GM18951 (cell line): ENCODE data around the gene C15orf62.

Experiments used
- POLR2A ChIP-seq: IDR thresholded peaks from 4 replicates; pipeline ENCODE4 v1.6.1; 2011; ENCODE audit warnings: mild to moderate bottlenecking; ENCODE audit not compliant: insufficient read length, insufficient read depth; ENCODE audit errors: extremely low read depth
- in situ Hi-C: fragments of 300-500 bp; cut with MboI; formaldehyde crosslinking; loops from one replicate; pipeline ENCODE4 v1.12.0; 2022; ENCODE audit warnings: low sequenced_read_pairs, mixed read lengths, inconsistent platforms; ENCODE audit not compliant: unreplicated experiment

Gene C15orf62

GRCh38 chr15:40769274-40770146 lies at the start of gene C15orf62:
Gene C15orf62 (plus strand): TSS chr15:40769980. CDS start chr15:40770496, 516 bp downstream.
- peak; percentile 31 for TF ChIP-seq POLR2A
- in situ Hi-C loops = no loop called here

GRCh38 chr15:40721701-40722100 lies 48.1 kb upstream of the C15orf62 start:
- TF ChIP-seq POLR2A = no peak
- in situ Hi-C loops = no loop called here

DNA sequence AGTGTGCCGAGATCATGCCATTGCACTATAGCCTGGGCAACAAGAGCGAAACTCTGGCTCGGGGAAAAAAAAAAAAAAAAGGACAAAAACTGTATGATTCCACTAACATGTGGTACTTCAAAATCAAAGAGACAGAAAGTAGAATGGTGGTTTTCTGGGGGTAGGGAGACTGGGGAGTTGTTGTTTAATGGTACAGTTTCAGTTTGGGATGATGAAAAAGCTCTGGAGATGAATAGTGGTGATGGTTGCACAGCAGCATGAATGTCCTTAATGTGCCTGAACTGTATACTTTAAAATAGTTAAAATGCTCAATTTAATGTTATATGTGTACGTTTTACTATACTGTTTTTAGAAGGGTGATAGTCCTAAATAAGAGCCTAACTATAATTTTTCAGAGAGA lies 47.4 kb upstream of the C15orf62 start:
- no peak for TF ChIP-seq POLR2A
- in situ Hi-C loops = no loop called here

DNA sequence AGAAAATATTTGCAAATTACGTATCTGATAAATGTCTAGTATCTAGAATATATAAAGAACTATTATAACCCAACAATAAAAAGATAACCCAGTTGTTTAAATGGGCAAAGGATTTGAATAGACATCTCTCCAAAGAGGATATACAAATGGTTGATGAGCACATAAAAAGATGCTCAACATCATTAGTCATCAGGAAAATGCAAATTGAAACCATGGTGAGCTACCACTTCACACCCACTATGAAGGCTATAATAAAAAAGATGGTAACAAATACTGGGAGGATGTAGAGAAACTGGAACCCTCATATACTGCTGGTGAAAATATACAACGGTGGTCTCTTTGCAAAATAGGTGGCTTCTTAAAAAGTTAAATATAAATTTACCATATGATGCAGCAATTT lies 46.8 kb upstream of the C15orf62 start:
- TF ChIP-seq POLR2A = no peak
- in situ Hi-C loops = no loop called here

DNA sequence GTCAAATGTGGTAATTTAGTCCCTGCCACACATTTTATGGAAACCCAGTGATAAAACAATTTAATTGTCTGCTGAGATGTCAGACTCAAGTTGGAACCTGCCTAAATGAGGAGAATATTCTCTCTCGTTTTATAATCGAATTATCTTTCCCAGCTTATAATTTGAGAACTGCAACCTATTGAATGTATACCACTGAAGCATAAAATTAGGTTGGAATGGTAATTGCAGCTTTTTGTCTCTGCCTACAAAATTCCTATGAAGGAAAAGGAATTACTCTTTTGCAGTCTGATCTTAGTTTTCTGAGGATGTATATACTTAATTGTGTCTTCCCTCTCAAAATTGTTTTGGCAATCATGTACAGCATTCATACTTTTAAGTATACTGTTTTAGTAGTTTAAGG lies 45.9 kb upstream of the C15orf62 start:
- in situ Hi-C loops = no loop called here
- TF ChIP-seq POLR2A = no peak

DNA sequence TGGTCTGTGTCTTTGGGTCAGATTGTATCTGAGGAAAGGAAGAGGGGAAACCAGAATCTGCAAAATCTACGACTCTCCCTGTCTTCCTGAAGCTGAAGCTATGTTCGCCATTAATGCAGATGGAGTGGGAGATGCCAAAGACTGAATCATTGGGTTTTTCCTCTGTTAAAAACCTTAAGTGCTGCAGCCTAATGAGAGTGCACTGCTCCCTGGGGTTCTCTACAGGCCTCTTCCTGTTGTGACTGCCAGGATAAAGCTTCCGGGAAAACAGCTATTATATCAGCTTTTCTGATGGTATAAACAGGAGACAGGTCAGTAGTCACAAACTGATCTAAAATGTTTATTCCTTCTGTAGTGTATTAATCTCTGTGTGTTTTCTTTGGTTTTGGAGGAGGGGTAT lies 38.7 kb upstream of the C15orf62 start:
- TF ChIP-seq POLR2A = no peak
- in situ Hi-C loops = no loop called here

GRCh38 chr15:40736575-40736974 lies 33.2 kb upstream of the C15orf62 start:
- no peak for TF ChIP-seq POLR2A
- in situ Hi-C loops = no loop called here

DNA sequence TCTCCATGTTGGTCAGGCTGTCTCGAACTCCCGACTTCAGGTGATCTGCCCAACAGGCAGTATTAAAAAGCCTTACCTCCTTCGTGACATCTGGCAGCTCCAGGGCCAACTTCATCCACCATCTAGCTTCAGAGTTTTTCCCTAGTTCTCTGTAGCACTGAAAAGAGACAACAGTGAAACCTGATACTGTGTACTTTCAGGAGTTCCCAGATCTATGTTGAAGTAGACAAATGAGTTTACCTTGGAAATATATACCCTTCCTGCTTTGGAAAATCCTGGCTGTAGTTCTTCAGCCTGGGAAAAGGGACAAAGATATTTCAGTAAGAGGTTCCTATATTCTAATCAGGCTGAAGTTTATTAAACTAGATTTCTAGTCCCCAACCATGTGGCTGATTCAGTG lies 32.7 kb upstream of the C15orf62 start:
- in situ Hi-C loops = no loop called here
- TF ChIP-seq POLR2A = no peak

GRCh38 chr15:40739047-40739446 lies 30.7 kb upstream of the C15orf62 start:
- TF ChIP-seq POLR2A = no peak
- in situ Hi-C loops = no loop called here

DNA sequence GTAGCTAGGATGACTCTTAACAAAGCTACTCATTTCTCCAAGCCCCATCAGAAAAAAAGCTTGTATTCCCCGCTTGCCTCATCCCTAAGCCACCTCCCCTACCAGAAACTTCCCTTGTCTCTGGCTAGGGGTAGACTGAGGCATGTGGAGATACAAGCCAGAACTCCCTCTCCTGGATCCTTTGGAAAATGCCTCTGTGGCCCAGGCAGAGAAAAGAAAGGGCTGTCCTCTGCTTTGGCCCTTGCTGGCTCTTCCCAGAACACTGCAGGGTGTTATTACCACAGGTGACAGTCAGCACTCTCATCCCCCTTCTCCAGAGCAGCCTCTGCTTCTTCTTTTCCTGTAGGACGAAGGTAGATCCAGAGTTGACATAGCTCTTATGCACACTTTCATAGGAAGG lies 29.9 kb upstream of the C15orf62 start:
- in situ Hi-C loops = no loop called here
- TF ChIP-seq POLR2A = no peak

DNA sequence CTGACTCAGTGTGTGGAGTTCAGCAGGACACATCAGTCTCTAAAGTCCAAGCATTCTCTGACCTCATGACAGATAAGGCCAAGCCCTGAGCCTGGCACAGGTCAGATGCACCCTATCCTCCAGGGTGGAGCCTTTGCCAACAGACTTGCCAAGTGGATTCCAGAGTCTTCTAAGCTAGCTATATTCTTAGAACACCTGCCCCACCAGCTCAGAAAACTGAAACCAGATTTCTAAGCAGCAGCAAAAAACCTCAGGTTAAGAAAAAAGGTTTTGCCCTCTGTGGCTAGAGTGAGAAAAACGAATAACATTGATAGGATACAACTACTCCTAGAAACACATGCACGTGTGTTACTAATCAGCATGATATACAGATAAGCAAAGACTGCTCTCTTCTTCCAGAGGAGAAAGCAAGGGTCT lies 26.3 kb upstream of the C15orf62 start:
- in situ Hi-C loops = no loop called here
- TF ChIP-seq POLR2A = no peak

- peak; percentile 12 for TF ChIP-seq POLR2A
- in situ Hi-C loops = no loop called here
Measured at GRCh38 chr15:40743921-40744814, 25.6 kb upstream of the C15orf62 start.

- in situ Hi-C loops = no loop called here
- no peak for TF ChIP-seq POLR2A
Measured at GRCh38 chr15:40744815-40745152, 25.0 kb upstream of the C15orf62 start.
